Activated CD8-positive, alpha-beta T cell treated with anti-CD3 and anti-CD28 coated beads for 36 hours (primary cell): ENCODE results near the gene CYP2A7. TPM values are rescaled to one million over a fixed set of nuclear protein-coding genes. Genes with fewer than 3 reads are reported as not detected.
"Not testable (repeated sequence)": the region's sequence is repeated elsewhere in the genome, so short reads cannot be mapped to it uniquely, and the experiment has no call there.

ENCODE experiments used
- ATAC-seq: fragments of 200-7000 bp; cut with Tn5 transposase; one replicate; pipeline ENCODE4 v1.10.0; 2021; ENCODE audit warnings: mild to moderate bottlenecking, moderate library complexity
- CTCF ChIA-PET: fragments of 350-600 bp; sonication (Branson Sonifier 250); formaldehyde crosslinking; loops from one replicate; lab custom pipeline; 2021; ENCODE audit warnings: antibody characterized with exemption; lab: Charles Lee
- POLR2A ChIA-PET: fragments of 350-600 bp; sonication (Branson Sonifier 250); formaldehyde crosslinking; loops from one replicate; lab custom pipeline; 2021; ENCODE audit warnings: antibody characterized with exemption; lab: Charles Lee
- DNase-seq: peaks from one replicate; pipeline ENCODE4 v3.0.0-alpha.2; 2020
- H3K27ac Mint-ChIP-seq: one replicate; pipeline ENCODE4 v1.8.0; 2021; ENCODE audit warnings: mild to moderate bottlenecking, mixed read lengths
- H3K27me3 Mint-ChIP-seq: one replicate; pipeline ENCODE4 v1.8.0; 2021; ENCODE audit warnings: mixed read lengths
- H3K36me3 Mint-ChIP-seq: one replicate; pipeline ENCODE4 v1.8.0; 2021; ENCODE audit warnings: low read depth, mixed read lengths
- H3K4me1 Mint-ChIP-seq: one replicate; pipeline ENCODE4 v1.8.0; 2021; ENCODE audit warnings: low read depth, mixed read lengths
- H3K4me3 Mint-ChIP-seq: one replicate; pipeline ENCODE4 v1.8.0; 2021; ENCODE audit warnings: mild to moderate bottlenecking, moderate library complexity, mixed read lengths
- H3K9me3 Mint-ChIP-seq: one replicate; pipeline ENCODE4 v1.8.0; 2021; ENCODE audit warnings: mixed read lengths
- intact Hi-C: fragments of 100-400 bp; cut with micrococcal nuclease; formaldehyde crosslinking; loops from one replicate; pipeline ENCODE4 v1.10.0; 2022
- total RNA-seq, 2 experiments: library from RNA; stranded (reverse); gene quantifications; one replicate each; pipeline ENCODE4 v1.2.3, GENCODE V29; 2021
- TF ChIP-seq, protein P1 (sequence below): fragments of 200-600 bp; IDR thresholded peaks from one replicate; pipeline ENCODE4 v1.8.0; 2022; ENCODE audit warnings: antibody characterized with exemption, mild to moderate bottlenecking

The CYP2A7 gene
- total RNA-seq, 2 experiments from 2014 or later: not detected

DNA sequence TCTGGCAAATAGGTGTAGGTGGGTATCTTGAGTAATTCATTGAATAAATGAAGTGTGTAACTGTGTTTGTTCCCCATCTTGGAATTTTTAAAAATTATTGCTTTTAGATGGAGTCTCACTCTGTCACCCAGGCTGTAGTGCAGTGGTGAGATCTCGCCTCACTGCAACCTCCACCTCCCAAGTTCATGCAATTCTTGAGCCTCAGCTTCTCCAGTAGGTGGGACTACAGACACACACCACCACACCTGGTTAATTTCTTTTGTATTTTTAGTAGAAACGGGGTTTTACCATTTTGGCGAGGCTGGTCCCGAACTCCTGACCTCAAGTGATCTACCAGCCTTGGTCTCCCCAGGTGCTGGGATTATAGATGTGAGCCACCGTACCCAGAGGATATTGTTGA is 23.9 kb downstream of the CYP2A7 start:
- Mint-ChIP-seq H3K27ac (no peak overlapping the region), H3K4me1 (no peaks in the 10 kb centered on the region), H3K9me3 (no peaks in the 10 kb centered on the region), H3K4me3 (no peak overlapping the region), H3K27me3 (peaks cover 2% of the 10 kb centered on the region), H3K36me3 (no peaks in the 10 kb centered on the region)
- ChIA-PET CTCF (no interaction called here), POLR2A (no interaction called here)
- no peak for ATAC-seq
- intact Hi-C loops: no loop called here
- no peak for DNase-seq
- TF ChIP-seq, protein P1, sequence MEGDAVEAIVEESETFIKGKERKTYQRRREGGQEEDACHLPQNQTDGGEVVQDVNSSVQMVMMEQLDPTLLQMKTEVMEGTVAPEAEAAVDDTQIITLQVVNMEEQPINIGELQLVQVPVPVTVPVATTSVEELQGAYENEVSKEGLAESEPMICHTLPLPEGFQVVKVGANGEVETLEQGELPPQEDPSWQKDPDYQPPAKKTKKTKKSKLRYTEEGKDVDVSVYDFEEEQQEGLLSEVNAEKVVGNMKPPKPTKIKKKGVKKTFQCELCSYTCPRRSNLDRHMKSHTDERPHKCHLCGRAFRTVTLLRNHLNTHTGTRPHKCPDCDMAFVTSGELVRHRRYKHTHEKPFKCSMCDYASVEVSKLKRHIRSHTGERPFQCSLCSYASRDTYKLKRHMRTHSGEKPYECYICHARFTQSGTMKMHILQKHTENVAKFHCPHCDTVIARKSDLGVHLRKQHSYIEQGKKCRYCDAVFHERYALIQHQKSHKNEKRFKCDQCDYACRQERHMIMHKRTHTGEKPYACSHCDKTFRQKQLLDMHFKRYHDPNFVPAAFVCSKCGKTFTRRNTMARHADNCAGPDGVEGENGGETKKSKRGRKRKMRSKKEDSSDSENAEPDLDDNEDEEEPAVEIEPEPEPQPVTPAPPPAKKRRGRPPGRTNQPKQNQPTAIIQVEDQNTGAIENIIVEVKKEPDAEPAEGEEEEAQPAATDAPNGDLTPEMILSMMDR: no peak

DNA sequence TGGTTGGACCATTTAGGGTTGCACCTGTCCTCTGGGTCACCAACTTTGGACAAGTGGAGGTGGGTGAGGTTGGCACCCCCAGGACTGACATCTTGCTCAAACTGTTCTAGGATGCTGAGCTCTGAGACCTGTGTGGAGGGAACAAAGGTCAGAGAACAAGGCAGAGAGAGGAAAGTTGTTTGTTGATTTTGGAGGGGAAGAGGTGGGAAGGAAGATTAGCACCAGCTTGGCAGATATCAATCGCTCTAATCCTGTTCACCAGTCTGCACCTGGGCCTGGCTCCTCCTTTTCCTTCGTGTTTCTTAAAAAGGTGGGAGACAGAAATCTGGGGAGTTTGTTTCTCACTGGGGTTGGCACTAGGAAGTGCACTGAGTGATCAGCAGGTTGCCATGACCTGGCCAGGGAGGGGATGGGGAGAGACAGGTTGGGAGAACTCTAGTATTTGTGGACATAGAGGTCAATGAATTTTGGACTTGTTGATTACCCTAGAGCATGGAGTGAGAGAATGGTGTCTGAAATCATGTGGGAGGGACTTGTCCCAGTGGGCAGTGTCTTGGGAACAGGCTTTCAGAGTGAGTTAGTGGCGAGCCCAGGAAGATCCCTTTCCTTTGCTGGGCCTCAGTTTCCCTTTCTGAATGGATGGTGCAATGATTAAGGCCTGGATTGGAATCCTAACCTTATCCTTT is 29.4 kb downstream of the CYP2A7 start:
- POLR2A ChIA-PET, intact Hi-C loops: not testable (repeated sequence)

DNA sequence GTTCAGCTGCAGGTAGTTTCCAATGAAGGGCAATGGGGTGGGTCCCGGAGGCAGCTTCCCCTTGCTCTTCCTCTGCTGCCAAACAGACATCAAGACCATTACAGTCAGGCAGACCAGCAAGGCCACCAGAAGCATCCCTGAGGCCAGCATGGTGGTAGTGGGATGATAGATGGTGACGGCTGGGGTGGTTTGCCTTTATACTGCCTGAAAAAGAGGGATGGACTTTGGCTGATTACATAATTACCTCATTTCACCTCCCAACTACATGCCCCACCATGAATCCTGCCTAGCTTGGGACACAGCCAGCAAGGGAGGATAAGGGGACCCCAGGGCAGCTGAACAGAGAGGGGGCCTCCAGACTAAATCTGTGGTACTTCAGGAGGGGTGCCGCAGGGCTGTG is 31.8 kb downstream of the CYP2A7 start, which contains the start of gene CYP2A6:
Gene CYP2A6, minus strand, starts transcription at position 171 of the 400 bp plus-strand sequence. Its CDS starts 21 bp downstream, at position 150.
- ATAC-seq, intact Hi-C loops, CTCF ChIA-PET, H3K4me3 Mint-ChIP-seq, POLR2A ChIA-PET, H3K9me3 Mint-ChIP-seq, H3K36me3 Mint-ChIP-seq, DNase-seq, H3K27ac Mint-ChIP-seq: not testable (repeated sequence)
- Mint-ChIP-seq H3K4me1 (peaks cover 15% of the 10 kb centered on the region), H3K27me3 (peaks cover 28% of the 10 kb centered on the region)

More for the DNA sequence above, 29.4 kb downstream of the CYP2A7 start:
- H3K4me3 Mint-ChIP-seq, DNase-seq, CTCF ChIA-PET, H3K9me3 Mint-ChIP-seq, H3K27ac Mint-ChIP-seq, H3K36me3 Mint-ChIP-seq, ATAC-seq: not testable (repeated sequence)
- Mint-ChIP-seq H3K27me3 (peaks cover 18% of the 10 kb centered on the region), H3K4me1 (peaks cover 13% of the 10 kb centered on the region)

DNA sequence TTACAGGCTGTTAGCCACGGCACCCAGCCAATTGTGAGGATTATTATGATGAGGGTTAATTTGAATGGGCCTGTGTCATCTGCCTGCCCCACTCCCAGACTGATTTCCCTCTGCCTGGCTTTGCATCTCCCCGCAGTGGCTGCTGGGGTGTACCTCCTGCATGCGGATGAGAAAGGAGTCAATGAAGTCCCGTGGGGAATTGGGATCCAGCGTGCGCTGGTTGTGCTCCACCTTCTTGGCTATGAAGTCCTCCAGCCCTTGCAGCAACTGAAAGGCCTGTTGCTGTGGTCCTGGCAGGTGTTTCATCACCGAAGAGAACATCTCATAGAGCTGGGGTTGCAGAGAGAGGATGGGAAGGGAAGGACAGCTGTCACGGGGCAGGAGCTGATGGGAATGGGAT is 35.3 kb downstream of the CYP2A7 start:
- H3K27ac Mint-ChIP-seq, ATAC-seq, H3K9me3 Mint-ChIP-seq, POLR2A ChIA-PET, CTCF ChIA-PET, H3K4me3 Mint-ChIP-seq, H3K36me3 Mint-ChIP-seq, DNase-seq, intact Hi-C loops: not testable (repeated sequence)
- peaks cover 28% of the 10 kb centered on the region for H3K4me1 Mint-ChIP-seq
- peaks cover 28% of the 10 kb centered on the region for H3K27me3 Mint-ChIP-seq

DNA sequence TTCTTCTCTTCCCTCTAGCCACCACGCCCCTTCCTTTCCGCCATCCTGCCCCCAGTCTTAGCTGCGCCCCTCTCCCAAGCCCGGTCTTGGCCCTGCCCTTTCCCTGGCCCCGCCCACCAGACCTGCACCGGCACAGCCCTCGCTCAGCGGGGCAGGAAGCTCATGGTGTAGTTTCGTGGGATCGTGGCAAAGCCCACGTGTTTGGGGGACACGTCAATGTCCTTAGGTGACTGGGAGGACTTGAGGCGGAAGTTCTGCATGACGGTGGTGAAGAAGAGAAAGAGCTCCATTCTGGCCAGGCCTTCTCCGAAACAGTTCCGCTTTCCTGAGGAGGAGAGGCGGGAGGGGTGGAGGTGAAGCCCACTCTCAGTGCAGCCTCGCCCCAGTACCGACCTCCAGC is 38.4 kb downstream of the CYP2A7 start:
- H3K9me3 Mint-ChIP-seq, CTCF ChIA-PET, intact Hi-C loops, H3K36me3 Mint-ChIP-seq, POLR2A ChIA-PET: not testable (repeated sequence)
- peaks cover 19% of the 10 kb centered on the region for H3K27me3 Mint-ChIP-seq
- H3K4me1 Mint-ChIP-seq: peaks cover 23% of the 10 kb centered on the region
- peak overlapping the region; percentile 69 for H3K4me3 Mint-ChIP-seq
- peak overlapping the region; percentile 77 for H3K27ac Mint-ChIP-seq
- ATAC-seq (peak; percentile 100), DNase-seq (peak; percentile 88)

DNA sequence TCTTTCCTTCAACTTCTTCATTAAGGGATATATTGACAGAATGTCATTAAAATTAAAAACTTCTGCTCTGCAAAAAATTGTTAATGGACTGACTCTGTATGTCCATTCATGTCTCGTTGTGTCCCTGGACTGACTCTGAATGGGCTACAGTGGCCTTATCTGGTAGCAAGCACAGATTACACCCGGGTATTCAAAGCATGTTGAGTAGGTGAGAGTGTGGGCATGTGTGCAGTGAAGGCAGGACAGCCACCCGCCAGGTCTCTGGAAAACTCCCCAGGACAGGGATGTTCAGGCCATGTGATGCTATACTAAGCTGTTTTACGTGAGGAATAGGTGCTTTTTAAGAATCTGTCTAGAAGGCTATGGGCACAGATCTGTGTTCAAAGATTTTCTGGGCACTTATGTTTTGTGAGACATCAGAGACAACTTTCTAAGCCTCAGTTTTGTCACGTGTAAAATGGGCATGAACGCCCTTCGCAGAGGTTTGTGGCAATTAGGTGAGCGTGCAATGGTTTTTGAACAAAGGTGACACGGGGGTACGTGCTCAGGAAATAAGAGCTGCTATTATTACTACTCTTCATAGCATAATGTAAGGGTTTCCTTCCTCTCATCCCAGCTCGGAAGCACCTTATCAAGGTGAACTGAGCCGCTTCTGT is 38.9 kb downstream of the CYP2A7 start:
- H3K4me3 Mint-ChIP-seq: peak overlapping the region; percentile 69
- DNase-seq: peak; percentile 21
- intact Hi-C loops, H3K9me3 Mint-ChIP-seq, H3K36me3 Mint-ChIP-seq, POLR2A ChIA-PET, CTCF ChIA-PET: not testable (repeated sequence)
- peak overlapping the region; percentile 77 for H3K27ac Mint-ChIP-seq
- peaks cover 15% of the 10 kb centered on the region for H3K27me3 Mint-ChIP-seq
- peaks cover 21% of the 10 kb centered on the region for H3K4me1 Mint-ChIP-seq
- ATAC-seq: peak; percentile 15

DNA sequence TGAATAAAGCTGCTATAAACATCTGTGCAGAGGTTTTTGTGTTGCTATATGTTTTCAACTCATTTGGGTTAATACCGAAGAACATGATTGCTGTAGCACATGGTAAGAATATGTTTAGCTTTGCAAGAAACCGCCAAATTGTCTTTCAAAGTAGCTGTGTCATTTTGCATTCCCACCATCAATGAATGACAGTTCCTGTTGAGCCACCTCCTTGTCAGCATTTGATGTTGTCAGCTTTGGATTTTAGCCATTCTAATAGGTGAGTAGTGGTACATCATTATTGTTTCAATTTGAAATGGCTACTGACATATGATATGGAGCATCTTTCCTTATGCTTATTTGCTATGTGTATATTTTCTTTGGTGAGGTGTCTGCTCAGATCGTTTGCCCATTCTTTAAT is 40.0 kb downstream of the CYP2A7 start:
- intact Hi-C loops, DNase-seq, H3K27me3 Mint-ChIP-seq, H3K27ac Mint-ChIP-seq, H3K36me3 Mint-ChIP-seq, H3K4me3 Mint-ChIP-seq, ATAC-seq, POLR2A ChIA-PET, H3K9me3 Mint-ChIP-seq: not testable (repeated sequence)
- CTCF ChIA-PET: interaction anchor here (1.8 kb wide), 1 partner anchor 208 kb away, joined by 3 read pairs; no protein-coding TSS in a partner anchor
- H3K4me1 Mint-ChIP-seq: peaks cover 13% of the 10 kb centered on the region

DNA sequence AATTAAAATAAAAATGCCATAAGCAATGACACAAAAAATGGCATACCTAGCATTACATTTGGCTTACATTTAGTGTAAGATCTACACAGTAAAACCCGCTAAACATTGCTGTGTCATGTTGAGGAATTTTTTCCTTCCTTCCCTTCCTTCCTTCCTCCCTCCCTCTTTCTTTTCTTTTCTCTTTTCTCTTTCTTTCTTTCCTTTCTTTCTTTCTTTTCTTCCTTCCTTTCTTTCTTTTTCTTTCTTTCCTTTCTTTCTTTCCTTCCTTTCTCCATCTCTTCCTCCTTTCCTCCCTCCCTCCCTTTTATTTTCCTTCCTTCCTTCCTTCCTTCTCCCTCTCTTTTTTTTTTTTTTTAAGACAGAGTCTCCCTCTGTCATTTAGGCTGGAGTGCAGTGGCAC is 43.6 kb downstream of the CYP2A7 start:
- DNase-seq, intact Hi-C loops, H3K36me3 Mint-ChIP-seq, H3K4me3 Mint-ChIP-seq, H3K4me1 Mint-ChIP-seq, H3K9me3 Mint-ChIP-seq, H3K27ac Mint-ChIP-seq, H3K27me3 Mint-ChIP-seq, ATAC-seq: not testable (repeated sequence)
- CTCF ChIA-PET: interaction anchor here (1.2 kb wide), 1 partner anchor 315 kb away, joined by 4 read pairs; no protein-coding TSS in a partner anchor
- POLR2A ChIA-PET: interaction anchor here (0.6 kb wide), 1 partner anchor 379 kb away, joined by 4 read pairs; no protein-coding TSS in a partner anchor
